ENCODE data around the gene COPS2.

COPS2 gene

GRCh38 chr15:49110158-49110944 is 45.0 kb downstream of the COPS2 start:
- H3K27me3 Mint-ChIP-seq, result no peaks in the 10 kb centered on the region
- H3K27ac Mint-ChIP-seq, result no peak overlapping the region
- intact Hi-C loops (cut with micrococcal nuclease), result no loop called here
- no peak overlapping the region for H3K4me3 Mint-ChIP-seq
- H3K9me3 Mint-ChIP-seq, result peaks cover 23% of the 10 kb centered on the region
- H3K36me3 Mint-ChIP-seq (ENCODE audit: low read depth), result peaks cover 66% of the 10 kb centered on the region
- H3K4me1 Mint-ChIP-seq (ENCODE audit: low read depth), result no peaks in the 10 kb centered on the region

DNA sequence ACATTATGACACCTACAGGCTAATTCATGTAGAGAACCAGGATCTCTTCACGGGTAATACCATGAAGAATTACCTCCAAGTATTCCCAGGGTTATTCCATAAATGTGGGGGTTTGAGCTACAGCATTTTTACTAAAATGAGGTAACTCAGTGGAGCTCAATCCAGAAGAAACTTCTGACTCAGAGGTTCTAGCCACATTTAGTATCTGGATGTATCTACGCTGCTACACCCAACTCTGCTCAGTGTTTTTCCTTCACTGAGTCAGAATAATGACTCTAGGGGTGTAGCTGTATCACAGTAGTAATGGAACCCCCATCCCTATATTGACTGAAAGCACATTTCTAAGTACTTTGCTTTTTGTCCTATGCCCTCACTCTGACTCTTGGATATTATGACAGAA is 52.4 kb downstream of the COPS2 start:
- Mint-ChIP-seq H3K9me3 (no peaks in the 10 kb centered on the region), H3K27me3 (no peaks in the 10 kb centered on the region), H3K27ac (no peak overlapping the region), H3K36me3 (ENCODE audit: low read depth) (peaks cover 30% of the 10 kb centered on the region), H3K4me3 (no peak overlapping the region), H3K4me1 (ENCODE audit: low read depth) (no peaks in the 10 kb centered on the region)
- intact Hi-C loops (cut with micrococcal nuclease), result no loop called here

- Mint-ChIP-seq H3K27me3 (no peaks in the 10 kb centered on the region), H3K27ac (no peak overlapping the region), H3K36me3 (ENCODE audit: low read depth) (peaks cover 27% of the 10 kb centered on the region), H3K4me1 (ENCODE audit: low read depth) (no peaks in the 10 kb centered on the region), H3K4me3 (no peak overlapping the region), H3K9me3 (no peaks in the 10 kb centered on the region)
- intact Hi-C loops (cut with micrococcal nuclease), result no loop called here
Measured at GRCh38 chr15:49101536-49101935, 53.9 kb downstream of the COPS2 start.

DNA sequence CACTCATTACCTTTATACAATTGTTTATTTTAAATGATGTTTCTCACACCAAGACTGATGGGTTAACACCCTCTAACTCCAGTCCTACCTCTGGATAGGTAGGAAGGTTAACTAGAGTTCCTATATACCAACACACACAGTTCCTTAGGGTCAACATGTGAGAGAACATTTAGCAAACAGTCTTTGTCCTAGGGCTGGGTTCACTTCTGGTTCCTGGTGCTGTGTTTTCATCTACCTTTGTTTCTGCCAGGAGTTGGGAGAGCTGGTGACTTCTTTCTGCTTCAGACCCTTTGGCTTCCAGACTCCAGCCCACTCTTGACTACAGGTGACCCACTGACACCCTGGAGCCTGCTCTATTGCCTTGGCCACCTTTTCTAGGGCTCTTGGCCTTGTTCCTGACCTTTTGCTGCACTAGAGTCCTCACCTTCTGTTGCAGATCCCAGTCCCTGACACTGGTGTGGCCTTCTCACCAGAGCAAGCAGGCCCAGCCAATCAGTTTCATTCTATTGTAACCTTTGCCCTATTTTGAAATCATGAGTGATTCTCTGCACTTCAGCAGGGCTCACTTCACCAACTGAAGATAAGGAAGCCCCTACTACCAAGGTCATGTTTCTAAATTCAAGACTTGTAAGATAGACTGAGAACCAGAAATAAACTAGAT is 59.2 kb downstream of the COPS2 start:
- intact Hi-C loops (cut with micrococcal nuclease), result no loop called here
- H3K27me3 Mint-ChIP-seq, result no peaks in the 10 kb centered on the region

GRCh38 chr15:49094923-49095322 is 60.5 kb downstream of the COPS2 start:
- intact Hi-C loops (cut with micrococcal nuclease), result no loop called here

More for the DNA sequence above, 59.2 kb downstream of the COPS2 start:
- no peaks in the 10 kb centered on the region for H3K4me1 Mint-ChIP-seq (ENCODE audit: low read depth)
- H3K27ac Mint-ChIP-seq, result no peak overlapping the region
- H3K9me3 Mint-ChIP-seq, result no peaks in the 10 kb centered on the region
- no peak overlapping the region for H3K4me3 Mint-ChIP-seq
- H3K36me3 Mint-ChIP-seq (ENCODE audit: low read depth), result no peaks in the 10 kb centered on the region

GRCh38 chr15:49093252-49094105 is 61.9 kb downstream of the COPS2 start:
- H3K4me3 Mint-ChIP-seq, result no peak overlapping the region
- no peaks in the 10 kb centered on the region for H3K27me3 Mint-ChIP-seq
- no peaks in the 10 kb centered on the region for H3K36me3 Mint-ChIP-seq (ENCODE audit: low read depth)
- no peaks in the 10 kb centered on the region for H3K4me1 Mint-ChIP-seq (ENCODE audit: low read depth)
- H3K9me3 Mint-ChIP-seq, result no peaks in the 10 kb centered on the region
- intact Hi-C loops (cut with micrococcal nuclease), result no loop called here
- no peak overlapping the region for H3K27ac Mint-ChIP-seq

More at GRCh38 chr15:49094923-49095322, 60.5 kb downstream of the COPS2 start:
- H3K27me3 Mint-ChIP-seq, result no peaks in the 10 kb centered on the region
- H3K36me3 Mint-ChIP-seq (ENCODE audit: low read depth), result no peaks in the 10 kb centered on the region
- H3K4me1 Mint-ChIP-seq (ENCODE audit: low read depth), result no peaks in the 10 kb centered on the region
- H3K9me3 Mint-ChIP-seq, result no peaks in the 10 kb centered on the region
- no peak overlapping the region for H3K27ac Mint-ChIP-seq
- no peak overlapping the region for H3K4me3 Mint-ChIP-seq

DNA sequence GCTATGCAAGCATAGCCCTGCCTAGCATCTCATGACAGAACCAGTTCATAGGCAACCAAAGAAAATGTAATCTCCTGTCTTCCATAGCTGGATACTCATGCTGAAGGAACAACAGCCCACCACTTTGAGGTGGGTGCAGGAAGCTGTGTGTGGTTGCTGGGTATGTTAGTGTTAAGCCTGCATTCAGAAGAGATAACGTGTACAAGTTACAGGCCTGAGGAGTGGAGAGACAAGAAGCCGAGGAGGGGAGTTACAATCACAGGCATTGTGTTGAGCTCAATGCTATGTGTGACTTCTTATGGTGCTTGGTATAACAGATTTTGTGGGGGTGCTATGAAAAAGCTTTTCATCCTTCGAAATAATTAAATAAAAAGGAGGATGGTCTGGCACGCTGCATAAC is 66.4 kb downstream of the COPS2 start:
- Mint-ChIP-seq H3K9me3 (no peaks in the 10 kb centered on the region), H3K4me1 (ENCODE audit: low read depth) (no peaks in the 10 kb centered on the region), H3K4me3 (no peak overlapping the region), H3K27ac (no peak overlapping the region), H3K27me3 (no peaks in the 10 kb centered on the region), H3K36me3 (ENCODE audit: low read depth) (no peaks in the 10 kb centered on the region)
- intact Hi-C loops (cut with micrococcal nuclease), result no loop called here

GRCh38 chr15:49085696-49086459 is 69.5 kb downstream of the COPS2 start:
- Mint-ChIP-seq H3K9me3 (no peaks in the 10 kb centered on the region), H3K27me3 (no peaks in the 10 kb centered on the region), H3K27ac (no peak overlapping the region)

DNA sequence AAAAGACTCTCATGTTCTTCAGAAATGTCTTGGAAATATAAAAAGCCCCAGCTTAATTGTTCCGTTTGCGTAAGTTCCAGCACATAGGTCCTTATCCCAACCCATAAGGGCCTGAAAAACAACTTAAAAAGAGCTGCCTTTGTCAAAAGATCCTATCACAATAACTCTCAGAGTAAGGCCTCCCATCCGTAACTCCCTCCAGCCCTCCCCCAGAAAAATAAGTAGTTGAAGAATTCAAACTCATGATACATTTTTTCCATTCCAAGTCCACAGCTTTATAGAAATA is 71.2 kb downstream of the COPS2 start:
- no peaks in the 10 kb centered on the region for H3K9me3 Mint-ChIP-seq
- no peak overlapping the region for H3K4me3 Mint-ChIP-seq
- intact Hi-C loops (cut with micrococcal nuclease), result no loop called here
- no peak overlapping the region for H3K27ac Mint-ChIP-seq
- H3K4me1 Mint-ChIP-seq (ENCODE audit: low read depth), result peaks cover 6% of the 10 kb centered on the region
- no peaks in the 10 kb centered on the region for H3K36me3 Mint-ChIP-seq (ENCODE audit: low read depth)
- no peaks in the 10 kb centered on the region for H3K27me3 Mint-ChIP-seq

More at GRCh38 chr15:49085696-49086459, 69.5 kb downstream of the COPS2 start:
- peaks cover 6% of the 10 kb centered on the region for H3K4me1 Mint-ChIP-seq (ENCODE audit: low read depth)
- no peak overlapping the region for H3K4me3 Mint-ChIP-seq
- no peaks in the 10 kb centered on the region for H3K36me3 Mint-ChIP-seq (ENCODE audit: low read depth)
- intact Hi-C loops (cut with micrococcal nuclease), result no loop called here

DNA sequence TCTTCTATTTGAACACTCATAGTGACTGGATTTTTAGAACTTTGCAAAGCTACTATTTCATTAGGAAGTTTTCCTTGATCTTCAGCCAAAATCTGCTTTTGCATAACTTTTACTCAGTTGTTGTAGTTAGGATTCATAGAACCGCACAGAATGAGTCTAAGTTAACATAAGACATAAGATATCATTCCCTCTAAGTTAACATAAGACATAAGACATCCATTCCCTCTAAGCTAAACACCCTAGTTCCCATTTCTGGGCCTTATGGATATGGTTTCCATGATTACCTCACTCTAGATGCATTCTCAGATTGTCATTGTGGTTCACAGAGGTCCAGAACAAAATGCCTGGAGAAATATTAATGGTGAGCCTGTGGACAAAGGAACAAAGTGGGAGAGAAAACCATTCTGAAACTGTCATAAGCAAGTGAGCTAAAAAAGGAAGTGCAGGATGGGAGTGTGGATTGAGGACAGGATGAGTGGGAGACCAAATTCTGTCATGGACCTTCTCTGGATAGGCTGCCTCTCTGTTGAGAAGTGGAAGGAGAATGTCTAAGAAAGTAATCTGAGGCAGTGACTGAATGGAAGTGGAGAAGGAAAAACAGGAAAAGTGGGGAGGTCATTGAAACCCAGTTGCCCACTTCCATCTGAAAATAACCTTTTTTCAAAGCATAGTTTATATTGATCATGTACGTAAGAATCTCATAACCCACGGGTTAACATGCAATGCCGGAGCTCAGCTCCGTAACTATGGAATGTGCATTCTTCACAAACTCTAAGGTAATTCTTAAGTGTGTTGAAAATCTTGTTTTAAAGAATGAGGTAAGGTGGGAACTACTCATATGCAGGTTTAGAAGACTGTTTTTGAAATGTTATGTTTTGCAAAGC is 71.8 kb downstream of the COPS2 start:
- H3K27me3 Mint-ChIP-seq, result no peaks in the 10 kb centered on the region
- no peak overlapping the region for H3K27ac Mint-ChIP-seq
- H3K4me1 Mint-ChIP-seq (ENCODE audit: low read depth), result peaks cover 6% of the 10 kb centered on the region
- no peaks in the 10 kb centered on the region for H3K36me3 Mint-ChIP-seq (ENCODE audit: low read depth)
- intact Hi-C loops (cut with micrococcal nuclease), result no loop called here
- H3K9me3 Mint-ChIP-seq, result no peaks in the 10 kb centered on the region
- no peak overlapping the region for H3K4me3 Mint-ChIP-seq

- Mint-ChIP-seq H3K36me3 (ENCODE audit: low read depth) (no peaks in the 10 kb centered on the region), H3K27ac (no peak overlapping the region), H3K4me3 (no peak overlapping the region), H3K9me3 (no peaks in the 10 kb centered on the region), H3K4me1 (ENCODE audit: low read depth) (peaks cover 6% of the 10 kb centered on the region), H3K27me3 (no peaks in the 10 kb centered on the region)
- intact Hi-C loops (cut with micrococcal nuclease), result no loop called here
Measured at GRCh38 chr15:49082960-49083359, 72.4 kb downstream of the COPS2 start.

GRCh38 chr15:49079340-49080039 is 75.9 kb downstream of the COPS2 start:
- Mint-ChIP-seq H3K4me3 (no peak overlapping the region), H3K27ac (no peak overlapping the region), H3K4me1 (ENCODE audit: low read depth) (peaks cover 13% of the 10 kb centered on the region), H3K36me3 (ENCODE audit: low read depth) (no peaks in the 10 kb centered on the region), H3K9me3 (no peaks in the 10 kb centered on the region), H3K27me3 (peaks cover 2% of the 10 kb centered on the region)
- intact Hi-C loops (cut with micrococcal nuclease), result no loop called here
